Measurements from ENCODE around the gene CNFN. TPM values are rescaled to one million over a fixed set of nuclear protein-coding genes. Genes with fewer than 3 reads are reported as not detected.
"Not testable (repeated sequence)": the region's sequence is repeated elsewhere in the genome, so short reads cannot be mapped to it uniquely, and the experiment has no call there.

Gene CNFN
- total RNA-seq, 1 donor from 2014 or later: 11.0 TPM

DNA sequence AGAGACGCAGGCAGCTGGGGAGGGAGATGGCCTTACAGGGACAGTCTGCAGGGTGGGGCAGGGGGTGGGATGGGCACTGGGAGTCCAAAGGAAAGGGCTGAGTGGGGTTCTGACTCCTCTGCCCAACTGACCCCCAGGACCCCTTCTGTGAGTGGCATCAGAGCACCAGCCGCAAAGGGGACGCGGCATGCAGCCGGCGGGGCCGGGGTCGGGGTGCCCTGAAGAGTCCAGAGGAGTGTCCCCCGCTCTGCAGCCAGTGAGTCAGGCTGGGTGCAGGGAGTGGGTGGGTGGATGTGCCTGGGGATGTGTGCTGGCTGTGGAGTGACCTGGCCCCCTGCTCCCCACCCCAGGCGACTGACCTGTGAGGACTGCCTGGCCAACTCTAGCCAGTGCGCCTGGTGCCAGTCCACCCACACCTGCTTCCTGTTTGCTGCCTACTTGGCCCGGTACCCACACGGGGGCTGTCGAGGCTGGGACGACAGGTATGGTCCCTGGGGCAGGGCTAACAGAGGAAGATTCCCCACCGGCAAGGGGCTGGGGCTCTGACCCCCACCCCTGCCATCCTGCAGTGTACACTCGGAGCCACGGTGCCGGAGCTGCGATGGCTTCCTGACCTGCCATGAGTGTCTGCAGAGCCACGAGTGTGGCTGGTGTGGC is 38.9 kb downstream of the CNFN start:
- DNase-seq: no peak

DNA sequence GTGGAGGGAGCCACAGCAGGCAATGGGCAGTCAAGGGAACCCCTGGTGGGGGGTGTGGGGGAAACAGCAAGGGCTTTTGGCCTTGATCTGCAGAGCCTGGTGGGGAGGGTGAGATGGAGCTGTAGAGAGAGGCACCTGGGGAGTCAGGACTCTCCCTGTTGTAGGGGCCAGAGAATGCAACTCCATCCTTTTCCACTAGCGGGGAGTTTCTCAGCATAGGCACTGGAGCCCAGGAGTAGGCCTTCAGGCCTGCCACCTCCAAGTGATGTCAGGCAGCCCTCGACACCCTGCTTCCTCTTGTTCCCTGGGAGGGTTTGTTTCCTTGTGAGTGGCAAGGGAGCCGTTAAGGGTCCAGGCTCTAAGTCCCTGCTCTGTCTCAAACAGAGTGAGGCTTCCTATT is 39.7 kb downstream of the CNFN start:
- no peak for DNase-seq

DNA sequence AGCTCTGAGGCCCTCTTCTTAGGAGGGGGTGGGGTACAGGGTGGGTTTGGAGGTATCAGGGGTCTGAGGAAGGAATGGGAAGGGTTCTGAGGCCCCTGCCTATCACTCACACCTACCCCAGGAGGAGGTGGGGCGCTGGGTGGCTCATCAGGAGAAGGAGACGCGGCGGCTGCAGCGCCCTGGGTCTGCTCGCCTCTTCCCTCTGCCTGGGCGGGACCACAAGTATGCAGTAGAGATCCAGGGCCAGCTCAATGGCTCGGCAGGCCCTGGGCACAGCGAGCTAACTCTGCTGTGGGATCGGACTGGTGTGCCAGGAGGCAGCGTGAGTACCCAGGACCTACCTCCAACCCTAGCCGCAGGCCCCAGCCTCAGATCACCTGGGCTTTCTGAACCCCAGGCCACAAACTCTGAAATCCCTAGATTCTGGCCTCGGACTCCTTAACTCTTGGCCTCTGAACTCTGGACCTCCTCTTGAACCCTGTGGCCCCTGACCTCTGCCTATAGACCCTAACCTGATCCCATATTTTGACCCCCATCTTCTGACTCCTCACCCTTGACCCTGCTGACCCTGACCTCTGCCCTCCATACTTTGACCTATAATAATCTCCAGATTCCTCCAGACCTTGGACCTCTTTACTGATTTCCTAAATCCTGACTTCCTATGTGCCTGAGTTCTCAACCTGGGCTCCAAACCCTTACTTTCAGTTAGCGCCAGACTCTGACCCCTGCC is 40.6 kb downstream of the CNFN start:
- DNase-seq: no peak

DNA sequence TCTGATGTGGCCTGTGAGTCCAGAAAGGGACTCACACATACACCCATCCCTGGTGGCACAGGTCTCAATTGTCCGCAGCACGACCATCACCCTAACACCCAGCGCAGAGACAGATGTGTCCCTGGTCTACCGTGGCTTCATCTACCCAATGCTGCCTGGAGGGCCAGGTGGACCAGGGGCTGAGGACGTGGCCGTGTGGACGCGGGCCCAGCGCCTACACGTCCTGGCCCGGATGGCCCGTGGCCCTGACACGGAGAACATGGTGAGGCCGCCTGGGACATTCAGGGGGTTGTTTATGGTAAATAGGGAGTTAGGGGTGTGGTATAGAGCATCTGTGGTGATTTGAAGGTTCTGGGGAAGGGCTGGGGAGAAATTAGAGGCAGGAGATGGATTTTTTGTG is 41.9 kb downstream of the CNFN start:
- no peak for DNase-seq

GRCh38 chr19:42345191-42345812 is 44.8 kb downstream of the CNFN start:
- no peak for DNase-seq

DNA sequence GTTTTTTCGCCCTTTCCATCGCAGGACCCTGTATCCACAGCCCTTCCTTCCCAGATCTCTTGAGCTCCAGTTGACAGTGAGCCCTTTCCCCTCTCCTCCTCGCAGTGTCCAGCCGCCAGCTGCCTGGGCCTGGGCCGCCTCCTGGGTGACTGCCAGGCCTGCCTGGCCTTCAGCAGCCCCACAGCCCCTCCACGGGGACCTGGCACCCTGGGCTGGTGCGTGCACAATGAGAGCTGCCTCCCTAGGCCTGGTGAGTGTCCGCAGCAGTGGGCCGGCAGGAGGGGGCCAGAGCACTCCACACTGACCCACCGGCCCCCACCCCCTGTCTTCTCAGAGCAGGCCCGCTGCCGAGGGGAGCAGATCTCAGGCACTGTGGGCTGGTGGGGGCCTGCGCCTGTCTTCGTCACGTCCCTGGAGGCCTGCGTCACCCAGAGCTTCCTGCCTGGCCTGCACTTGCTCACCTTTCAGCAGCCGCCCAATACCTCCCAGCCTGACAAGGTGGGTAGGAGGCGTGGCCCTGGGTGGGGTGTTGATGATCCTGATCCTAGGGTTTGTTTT is 45.7 kb downstream of the CNFN start:
- no peak for DNase-seq

GRCh38 chr19:42343344-42344110 is 46.6 kb downstream of the CNFN start:
- DNase-seq: no peak

DNA sequence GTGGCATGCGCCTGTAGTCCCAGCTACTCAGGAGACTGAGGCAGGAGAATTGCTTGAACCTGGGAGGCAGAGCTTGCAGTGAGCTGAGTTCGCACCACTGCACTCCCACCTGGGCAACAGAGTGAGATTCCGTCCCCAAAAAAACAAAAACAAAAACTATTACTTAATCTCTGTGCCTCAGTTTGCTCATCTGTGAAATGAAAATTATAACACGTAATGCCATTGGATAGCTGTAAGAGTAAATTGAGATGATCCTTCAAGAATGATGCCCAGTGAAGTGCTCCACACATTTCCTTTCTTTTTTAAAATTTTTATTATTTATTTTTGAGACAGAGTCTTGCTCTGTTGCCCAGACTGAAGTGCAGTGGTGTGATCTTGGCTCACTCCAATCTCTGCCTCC is 50.2 kb downstream of the CNFN start:
- not testable (repeated sequence) for DNase-seq

DNA sequence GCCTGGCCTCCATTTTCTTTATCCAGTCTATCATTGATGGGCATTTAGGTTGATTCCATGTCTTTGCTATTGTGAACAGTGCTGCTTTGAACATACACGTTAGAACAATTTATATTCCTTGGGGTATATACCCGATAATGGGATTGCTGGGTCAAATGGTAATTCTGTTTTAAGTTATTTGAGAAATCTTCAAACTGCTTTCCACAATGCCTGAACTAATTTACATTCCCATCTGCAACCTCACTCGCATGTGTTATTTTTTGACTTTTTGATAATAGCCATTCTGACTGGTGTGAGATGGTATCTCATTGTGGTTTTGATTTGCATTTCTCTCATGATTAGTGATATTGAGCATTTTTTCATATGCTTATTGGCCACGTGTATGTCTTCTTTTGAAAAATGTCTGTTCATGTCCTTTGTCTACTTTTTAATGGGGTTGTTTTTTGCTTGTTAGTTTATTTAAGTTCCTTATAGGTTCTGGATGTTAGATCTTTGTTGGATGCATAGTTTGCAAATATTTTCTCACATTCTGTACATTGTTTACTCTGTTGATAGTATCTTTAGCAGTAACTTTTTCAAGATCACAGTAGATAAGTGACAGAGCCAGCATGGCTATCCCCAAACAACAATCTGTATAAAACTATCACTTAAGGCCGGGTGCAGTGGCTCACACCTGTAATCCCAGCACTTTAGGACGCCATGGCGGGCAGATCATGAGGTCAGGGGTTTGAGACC is 50.8 kb downstream of the CNFN start:
- DNase-seq: not testable (repeated sequence)

Small RNA genes lying within 50 kb of the gene (small RNA-seq; reads per million reads assigned to genes)
- gene MIR8077 (ENCODE audit: low replicate concordance): not detected

Other genes starting within 250 kb of the CNFN start
- 22.1 TPM for gene DEDD2, start 172.6 kb downstream of the CNFN start, total RNA-seq
- 7.1 TPM for gene ZNF526, start 170.0 kb downstream of the CNFN start, total RNA-seq
- gene GSK3A, start 147.7 kb downstream of the CNFN start, total RNA-seq: 12.1 TPM
- 23.5 TPM for gene ERF, start 135.2 kb downstream of the CNFN start, total RNA-seq
- gene CIC, start 121.0 kb downstream of the CNFN start, total RNA-seq: 22.4 TPM
- gene PRR19, start 88.2 kb downstream of the CNFN start, total RNA-seq: 0.20 TPM
- 17.6 TPM for gene PAFAH1B3, start 87.7 kb downstream of the CNFN start, total RNA-seq
- 0.20 TPM for gene TMEM145, start 77.0 kb downstream of the CNFN start, total RNA-seq
- gene MEGF8, start 64.7 kb downstream of the CNFN start, total RNA-seq: 11.6 TPM
- 59.7 TPM for gene LIPE, start 37.1 kb upstream of the CNFN start, total RNA-seq
- gene CXCL17, start 52.6 kb upstream of the CNFN start, total RNA-seq: not detected
- gene CEACAM1, start 138.2 kb upstream of the CNFN start, total RNA-seq: 3.5 TPM
- gene CEACAM8, start 204.6 kb upstream of the CNFN start, total RNA-seq: 4.8 TPM